LNCaP clone FGC (cell line): ENCODE data around the gene GABRG3.

Experiments used
- DNase-seq: peaks from one replicate; pipeline ENCODE4 v3.0.0-alpha.2; 2011; ENCODE audit warnings: low read depth
- H3K4me3 ChIP-seq: 2 replicates; pipeline ENCODE4 v1.5.1; 2011; ENCODE audit warnings: mild to moderate bottlenecking, low read depth, low read length, control low read depth
- TF ChIP-seq, protein P1 (sequence below): IDR thresholded peaks from 2 replicates; pipeline ENCODE4 v1.5.1; 2012; ENCODE audit warnings: mild to moderate bottlenecking; ENCODE audit not compliant: control insufficient read depth, insufficient read depth; ENCODE audit errors: extremely low read depth

Gene GABRG3

GRCh38 chr15:27250223-27250622, 279.2 kb downstream of the GABRG3 start:
- TF ChIP-seq, protein P1, sequence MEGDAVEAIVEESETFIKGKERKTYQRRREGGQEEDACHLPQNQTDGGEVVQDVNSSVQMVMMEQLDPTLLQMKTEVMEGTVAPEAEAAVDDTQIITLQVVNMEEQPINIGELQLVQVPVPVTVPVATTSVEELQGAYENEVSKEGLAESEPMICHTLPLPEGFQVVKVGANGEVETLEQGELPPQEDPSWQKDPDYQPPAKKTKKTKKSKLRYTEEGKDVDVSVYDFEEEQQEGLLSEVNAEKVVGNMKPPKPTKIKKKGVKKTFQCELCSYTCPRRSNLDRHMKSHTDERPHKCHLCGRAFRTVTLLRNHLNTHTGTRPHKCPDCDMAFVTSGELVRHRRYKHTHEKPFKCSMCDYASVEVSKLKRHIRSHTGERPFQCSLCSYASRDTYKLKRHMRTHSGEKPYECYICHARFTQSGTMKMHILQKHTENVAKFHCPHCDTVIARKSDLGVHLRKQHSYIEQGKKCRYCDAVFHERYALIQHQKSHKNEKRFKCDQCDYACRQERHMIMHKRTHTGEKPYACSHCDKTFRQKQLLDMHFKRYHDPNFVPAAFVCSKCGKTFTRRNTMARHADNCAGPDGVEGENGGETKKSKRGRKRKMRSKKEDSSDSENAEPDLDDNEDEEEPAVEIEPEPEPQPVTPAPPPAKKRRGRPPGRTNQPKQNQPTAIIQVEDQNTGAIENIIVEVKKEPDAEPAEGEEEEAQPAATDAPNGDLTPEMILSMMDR = peak; percentile 7; the same call in 1 of the 2 replicates
- no peak overlapping the region for H3K4me3 ChIP-seq
- peak; percentile 15 for DNase-seq

GRCh38 chr15:27254055-27254454, 283.1 kb downstream of the GABRG3 start:
- no peak for DNase-seq
- TF ChIP-seq, protein P1 = no peak

GRCh38 chr15:27254801-27255200, 283.8 kb downstream of the GABRG3 start:
- no peak overlapping the region for H3K4me3 ChIP-seq
- no peak for DNase-seq
- TF ChIP-seq, protein P1 = no peak

More at GRCh38 chr15:27254055-27254454, 283.1 kb downstream of the GABRG3 start:
- no peak overlapping the region for H3K4me3 ChIP-seq

GRCh38 chr15:27256446-27256845, 285.5 kb downstream of the GABRG3 start:
- TF ChIP-seq, protein P1 = no peak
- DNase-seq = no peak
- no peak overlapping the region for H3K4me3 ChIP-seq

- TF ChIP-seq, protein P1 = no peak
- DNase-seq = no peak
- no peak overlapping the region for H3K4me3 ChIP-seq
These were observed 287.3 kb downstream of the GABRG3 start for GRCh38 chr15:27258287-27258686.

- no peak overlapping the region for H3K4me3 ChIP-seq
- TF ChIP-seq, protein P1 = no peak
- no peak for DNase-seq
These were observed 289.5 kb downstream of the GABRG3 start for GRCh38 chr15:27260523-27260922.

GRCh38 chr15:27268923-27269322, 297.9 kb downstream of the GABRG3 start:
- no peak overlapping the region for H3K4me3 ChIP-seq
- TF ChIP-seq, protein P1 = no peak
- DNase-seq = no peak
